Stimulated activated naive CD8-positive, alpha-beta T cell treated with anti-CD3 and anti-CD28 coated beads, Interleukin-15, amount 100 ng/mL, for 72 hours (primary cell): ENCODE measurements around the gene PDIA2.
"Not testable (repeated sequence)": the region's sequence is repeated elsewhere in the genome, so short reads cannot be mapped to it uniquely, and the experiment has no call there.

Experiments used
- ATAC-seq: fragments of 150-1000 bp; cut with Tn5 transposase; 2 replicates; pipeline ENCODE4 v1.10.0; 2021; ENCODE audit warnings: mild to moderate bottlenecking, moderate library complexity
- DNase-seq, 2 donors: peaks; one replicate each; pipeline ENCODE4 v3.0.0; 2021 to 2022
- H3K27ac Mint-ChIP-seq, 2 donors: one replicate each; pipeline ENCODE4 v1.8.0; 2022; ENCODE audit warnings: mild to moderate bottlenecking in 2 of 2, mixed read lengths in 2 of 2, moderate library complexity in 2 of 2
- H3K27me3 Mint-ChIP-seq: one replicate; pipeline ENCODE4 v1.8.0; 2022; ENCODE audit warnings: mixed read lengths
- H3K4me1 Mint-ChIP-seq: one replicate; pipeline ENCODE4 v1.8.0; 2022; ENCODE audit warnings: mild to moderate bottlenecking, mixed read lengths
- H3K4me3 Mint-ChIP-seq, 2 donors: one replicate each; pipeline ENCODE4 v1.8.0; 2022; ENCODE audit warnings: mild to moderate bottlenecking in 2 of 2, mixed read lengths in 2 of 2, moderate library complexity in 1 of 2
- H3K9me3 Mint-ChIP-seq, 2 donors: one replicate each; pipeline ENCODE4 v1.8.0; 2022; ENCODE audit warnings: mixed read lengths in 2 of 2

PDIA2 gene, protein sequence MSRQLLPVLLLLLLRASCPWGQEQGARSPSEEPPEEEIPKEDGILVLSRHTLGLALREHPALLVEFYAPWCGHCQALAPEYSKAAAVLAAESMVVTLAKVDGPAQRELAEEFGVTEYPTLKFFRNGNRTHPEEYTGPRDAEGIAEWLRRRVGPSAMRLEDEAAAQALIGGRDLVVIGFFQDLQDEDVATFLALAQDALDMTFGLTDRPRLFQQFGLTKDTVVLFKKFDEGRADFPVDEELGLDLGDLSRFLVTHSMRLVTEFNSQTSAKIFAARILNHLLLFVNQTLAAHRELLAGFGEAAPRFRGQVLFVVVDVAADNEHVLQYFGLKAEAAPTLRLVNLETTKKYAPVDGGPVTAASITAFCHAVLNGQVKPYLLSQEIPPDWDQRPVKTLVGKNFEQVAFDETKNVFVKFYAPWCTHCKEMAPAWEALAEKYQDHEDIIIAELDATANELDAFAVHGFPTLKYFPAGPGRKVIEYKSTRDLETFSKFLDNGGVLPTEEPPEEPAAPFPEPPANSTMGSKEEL

DNA sequence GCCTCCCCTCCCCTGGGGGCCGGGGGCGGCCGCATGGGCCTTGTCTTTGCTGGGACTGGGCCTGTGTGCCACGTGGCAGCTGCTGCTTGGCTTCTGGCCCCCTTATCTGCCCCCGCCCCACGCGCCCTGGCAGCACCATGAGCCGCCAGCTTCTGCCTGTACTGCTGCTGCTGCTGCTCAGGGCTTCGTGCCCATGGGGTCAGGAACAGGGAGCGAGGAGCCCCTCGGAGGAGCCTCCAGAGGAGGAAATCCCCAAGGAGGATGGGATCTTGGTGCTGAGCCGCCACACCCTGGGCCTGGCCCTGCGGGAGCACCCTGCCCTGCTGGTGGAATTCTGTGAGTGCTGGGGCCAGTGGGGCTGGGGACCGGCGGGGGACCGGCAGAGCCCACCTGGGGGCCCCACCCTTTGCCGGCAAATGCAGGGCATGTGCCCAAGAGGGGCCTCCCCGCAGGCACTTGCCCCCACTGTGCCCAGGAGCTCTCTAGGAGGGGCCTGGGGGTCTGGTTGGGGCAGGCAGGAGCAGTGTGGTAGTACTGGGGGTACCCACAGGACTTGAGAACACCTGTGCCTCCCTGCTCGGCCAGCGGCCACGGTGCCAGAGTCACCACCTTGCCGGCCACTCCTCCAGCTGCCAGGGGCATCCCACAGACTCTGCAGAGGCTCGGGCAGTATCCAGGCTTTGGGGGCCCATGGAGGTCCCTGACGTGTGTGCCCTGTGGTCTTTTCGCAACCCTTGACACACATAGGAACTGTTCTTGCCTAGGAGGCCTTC is at the start of gene PDIA2:
TSS of gene PDIA2 (plus strand) at position 132 of the 773 bp plus-strand sequence. CDS start at position 138, 6 bp downstream.
- DNase-seq (no peak), ATAC-seq (no peak)
- no peak within 1 kb of the TSS for H3K4me3 Mint-ChIP-seq
- H3K27ac Mint-ChIP-seq = no peak within 1 kb of the TSS
- H3K4me1 Mint-ChIP-seq = peaks cover 11% of the 10 kb centered on the region
- H3K27me3 Mint-ChIP-seq = peaks cover 39% of the 10 kb centered on the region
- no peaks in the 10 kb centered on the region for H3K9me3 Mint-ChIP-seq

DNA sequence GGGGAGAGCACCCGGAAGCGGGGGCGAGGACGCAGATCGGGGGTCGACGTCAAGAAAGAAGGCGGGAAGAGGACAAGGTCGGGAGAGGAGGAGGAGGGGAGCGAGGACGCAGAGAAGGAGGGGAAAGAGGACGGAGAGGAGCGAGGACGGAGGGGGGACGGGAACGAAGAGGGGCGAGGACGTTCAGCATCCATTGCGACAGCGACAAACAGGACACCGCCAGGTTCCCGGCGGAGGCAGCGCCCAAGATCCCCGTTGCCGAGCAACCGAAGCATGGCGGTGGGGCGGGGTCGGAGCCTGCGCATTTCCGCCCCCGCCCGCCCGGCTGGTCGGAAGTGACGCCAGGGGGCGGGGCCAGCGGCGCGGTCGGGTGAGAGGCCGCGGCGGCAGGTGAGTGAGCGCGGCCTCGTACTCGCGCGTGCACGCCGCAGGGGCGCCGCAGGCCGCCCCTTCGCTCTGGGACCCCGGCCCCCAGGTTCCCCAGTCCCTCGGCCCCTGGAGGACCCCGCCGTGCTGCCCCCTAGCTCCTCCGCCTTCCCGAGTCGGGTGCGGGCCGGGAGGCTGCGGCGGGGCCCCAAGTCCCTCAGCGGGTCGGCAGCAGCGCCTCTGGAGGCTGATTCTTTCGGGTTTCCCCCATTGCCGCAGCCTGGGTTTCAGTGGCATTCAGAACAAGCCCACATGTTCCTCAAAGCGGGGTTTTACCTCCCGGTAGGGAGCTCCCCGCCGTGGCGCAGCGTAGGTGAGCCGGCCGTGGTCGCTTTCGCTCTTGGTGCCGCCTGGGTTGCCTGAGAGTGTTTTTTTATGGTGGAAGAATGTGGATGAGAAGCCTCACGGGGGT is 48.3 kb upstream of the PDIA2 start, which contains the start of gene FAM234A:
TSS of gene FAM234A (plus strand) at position 354 of the 838 bp plus-strand sequence. CDS start 19,593 bp downstream, outside the sequence.
- ATAC-seq (peak; percentile 96), DNase-seq (peak; percentile 96 to 97)
- H3K9me3 Mint-ChIP-seq = no peaks in the 10 kb centered on the region
- no peaks in the 10 kb centered on the region for H3K27me3 Mint-ChIP-seq
- H3K4me1 Mint-ChIP-seq = peaks cover 37% of the 10 kb centered on the region
- H3K4me3 Mint-ChIP-seq = peak within 1 kb of the TSS; percentile 85 to 96
- peak within 1 kb of the TSS; percentile 95 to 98 for H3K27ac Mint-ChIP-seq

DNA sequence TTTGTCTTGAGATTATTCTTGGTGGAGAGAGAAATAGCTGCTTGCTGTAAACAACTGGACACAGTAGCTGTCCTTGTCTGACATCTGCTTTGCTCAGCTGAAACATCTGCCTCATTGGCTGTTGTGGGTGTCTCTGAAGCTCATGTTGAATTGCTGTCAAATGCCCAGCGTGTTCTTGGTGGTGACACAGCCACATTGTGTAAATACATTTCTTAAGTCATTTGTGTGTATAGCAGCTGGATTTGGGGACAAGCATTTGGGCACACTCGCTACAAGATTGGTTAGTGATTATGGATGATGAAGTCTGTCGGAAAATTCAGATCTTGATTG is 43.1 kb upstream of the PDIA2 start:
- H3K27ac Mint-ChIP-seq = no peak overlapping the region
- DNase-seq (no peak), ATAC-seq (no peak)
- peaks cover 52% of the 10 kb centered on the region for H3K4me1 Mint-ChIP-seq
- H3K9me3 Mint-ChIP-seq = no peaks in the 10 kb centered on the region
- no peaks in the 10 kb centered on the region for H3K27me3 Mint-ChIP-seq
- H3K4me3 Mint-ChIP-seq = no peak overlapping the region

DNA sequence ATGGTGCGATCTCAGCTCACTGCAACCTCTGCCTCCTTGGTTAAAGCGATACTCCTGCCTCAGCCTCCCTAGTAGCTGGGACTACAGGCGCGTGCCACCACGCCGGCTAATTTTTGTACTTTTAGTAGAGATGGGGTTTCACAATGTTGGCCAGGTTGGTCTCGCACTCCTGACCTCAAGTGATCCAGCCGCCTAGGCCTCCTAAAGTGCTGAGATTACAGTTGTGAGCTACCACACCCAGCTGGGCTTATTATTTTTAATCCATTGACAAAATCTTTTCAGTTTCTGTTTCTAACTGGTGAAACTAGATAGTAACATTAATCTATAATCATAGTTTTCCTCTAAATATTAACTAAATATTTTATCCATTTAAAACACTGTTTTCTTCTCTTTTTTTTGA is 42.4 kb upstream of the PDIA2 start:
- DNase-seq (no peak), ATAC-seq (no peak)
- Mint-ChIP-seq H3K27me3 (no peaks in the 10 kb centered on the region), H3K4me1 (peaks cover 45% of the 10 kb centered on the region), H3K4me3 (no peak overlapping the region), H3K9me3 (no peaks in the 10 kb centered on the region), H3K27ac (no peak overlapping the region)

DNA sequence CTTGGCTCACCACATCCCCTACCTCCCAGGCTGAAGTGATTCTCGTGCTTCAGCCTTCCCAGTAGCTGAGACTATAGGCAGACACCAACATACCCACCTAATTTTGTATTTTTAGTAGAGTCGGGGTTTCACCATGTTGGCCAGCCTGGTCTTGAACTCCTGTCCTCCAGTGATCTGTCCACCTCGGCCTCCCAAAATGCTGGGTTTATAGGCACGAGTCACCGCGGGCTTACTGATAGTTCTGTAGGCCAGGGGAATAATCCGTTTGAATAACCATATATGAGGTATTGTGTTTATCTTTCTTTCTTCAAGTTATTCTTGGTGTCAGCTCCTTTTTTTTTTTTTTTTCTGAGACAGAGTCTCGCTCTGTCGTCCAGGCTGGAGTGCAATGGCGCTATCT is 40.7 kb upstream of the PDIA2 start:
- no peaks in the 10 kb centered on the region for H3K9me3 Mint-ChIP-seq
- H3K4me1 Mint-ChIP-seq = peaks cover 39% of the 10 kb centered on the region
- ATAC-seq (no peak), DNase-seq (no peak)
- H3K27ac Mint-ChIP-seq = no peak overlapping the region
- H3K4me3 Mint-ChIP-seq = no peak overlapping the region
- no peaks in the 10 kb centered on the region for H3K27me3 Mint-ChIP-seq

DNA sequence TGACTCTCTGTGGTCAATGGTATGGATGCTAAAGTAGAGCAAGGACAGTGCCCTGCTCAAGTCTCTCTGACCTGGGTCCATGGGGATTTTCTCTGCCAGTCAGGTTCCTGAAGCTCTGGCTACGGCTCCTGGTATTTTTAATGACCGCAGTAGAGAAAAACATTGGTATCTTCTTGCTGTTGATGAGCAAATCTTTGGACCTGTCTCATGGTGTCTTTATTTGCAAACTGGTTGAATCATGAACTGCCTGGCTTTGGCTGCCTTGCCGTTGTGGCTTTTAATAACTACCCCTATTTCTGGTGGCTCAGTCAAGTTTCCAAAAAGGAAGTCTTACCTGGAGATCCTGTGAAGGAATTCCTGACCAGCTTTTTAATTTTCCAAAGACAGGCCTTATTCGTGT is 39.6 kb upstream of the PDIA2 start:
- no peaks in the 10 kb centered on the region for H3K9me3 Mint-ChIP-seq
- no peak overlapping the region for H3K4me3 Mint-ChIP-seq
- ATAC-seq = no peak
- H3K27ac Mint-ChIP-seq = no peak overlapping the region
- no peak for DNase-seq
- H3K4me1 Mint-ChIP-seq = peaks cover 35% of the 10 kb centered on the region
- H3K27me3 Mint-ChIP-seq = no peaks in the 10 kb centered on the region

DNA sequence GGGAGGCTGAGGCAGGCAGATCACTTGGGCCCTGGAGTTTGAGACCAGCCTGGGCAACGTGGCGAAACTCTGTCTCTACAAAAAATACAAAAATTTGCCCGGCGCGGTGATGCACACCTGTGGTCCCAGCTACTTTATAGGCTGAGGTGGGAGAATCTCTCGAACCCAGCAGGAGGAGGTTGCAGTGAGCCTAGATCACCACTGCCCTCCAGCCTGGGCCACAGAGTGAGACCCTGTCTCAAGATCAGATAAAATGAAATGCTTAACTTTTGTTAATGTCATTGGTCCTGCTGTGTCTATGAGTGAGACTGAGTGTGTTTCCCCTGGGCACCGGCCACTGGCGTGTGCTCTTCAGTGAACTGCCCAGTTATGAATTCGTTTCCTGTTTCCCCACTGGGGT is 37.9 kb upstream of the PDIA2 start:
- H3K4me3 Mint-ChIP-seq = no peak overlapping the region
- H3K27ac Mint-ChIP-seq = no peak overlapping the region
- H3K9me3 Mint-ChIP-seq = no peaks in the 10 kb centered on the region
- H3K27me3 Mint-ChIP-seq = no peaks in the 10 kb centered on the region
- no peak for ATAC-seq
- DNase-seq = no peak
- peaks cover 28% of the 10 kb centered on the region for H3K4me1 Mint-ChIP-seq

DNA sequence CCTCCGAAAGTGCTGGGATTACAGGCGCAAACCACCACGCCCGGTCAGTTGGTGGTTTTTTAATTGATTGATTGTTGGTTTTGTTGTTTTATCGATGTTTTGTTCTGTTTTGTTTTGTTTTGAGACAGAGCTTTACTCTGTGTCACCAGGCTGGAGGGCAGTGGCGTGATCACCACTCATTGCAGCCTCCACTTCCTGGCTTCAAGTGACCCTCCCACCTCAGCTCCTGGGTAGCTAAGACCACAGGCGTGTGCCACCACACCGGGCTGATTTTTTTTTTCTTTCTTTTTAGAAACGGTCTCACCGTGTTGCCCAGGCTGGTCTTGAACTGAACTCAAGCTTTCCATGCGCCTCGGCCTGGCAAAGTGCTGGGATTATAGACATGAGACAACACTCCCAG is 35.9 kb upstream of the PDIA2 start:
- DNase-seq (no peak), ATAC-seq (no peak)
- peaks cover 21% of the 10 kb centered on the region for H3K4me1 Mint-ChIP-seq
- H3K27me3 Mint-ChIP-seq = no peaks in the 10 kb centered on the region
- H3K9me3 Mint-ChIP-seq = no peaks in the 10 kb centered on the region
- no peak overlapping the region for H3K27ac Mint-ChIP-seq
- H3K4me3 Mint-ChIP-seq = no peak overlapping the region

DNA sequence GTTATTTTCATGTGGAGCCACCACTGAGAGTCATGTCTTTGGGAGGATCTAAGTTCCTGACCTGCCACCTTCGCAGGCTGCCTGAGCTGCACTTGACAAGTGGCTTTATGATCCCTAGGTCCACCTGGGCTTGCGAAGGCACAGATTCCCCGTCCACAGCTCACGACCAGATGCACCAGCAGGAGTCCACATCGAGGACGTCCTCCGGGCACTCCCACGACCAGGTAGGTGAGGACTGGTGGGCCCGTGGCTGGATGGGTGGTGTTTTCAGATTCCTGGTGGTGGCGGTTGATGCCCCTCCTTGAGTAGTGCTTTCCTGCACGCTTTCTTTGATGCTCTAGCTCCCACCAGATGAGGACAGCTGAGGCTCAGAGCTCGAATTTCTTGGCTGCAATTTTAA is 33.5 kb upstream of the PDIA2 start:
- Mint-ChIP-seq H3K4me1 (peaks cover 33% of the 10 kb centered on the region), H3K27me3 (no peaks in the 10 kb centered on the region), H3K27ac (no peak overlapping the region), H3K4me3 (no peak overlapping the region), H3K9me3 (no peaks in the 10 kb centered on the region)
- ATAC-seq = no peak
- DNase-seq = no peak

DNA sequence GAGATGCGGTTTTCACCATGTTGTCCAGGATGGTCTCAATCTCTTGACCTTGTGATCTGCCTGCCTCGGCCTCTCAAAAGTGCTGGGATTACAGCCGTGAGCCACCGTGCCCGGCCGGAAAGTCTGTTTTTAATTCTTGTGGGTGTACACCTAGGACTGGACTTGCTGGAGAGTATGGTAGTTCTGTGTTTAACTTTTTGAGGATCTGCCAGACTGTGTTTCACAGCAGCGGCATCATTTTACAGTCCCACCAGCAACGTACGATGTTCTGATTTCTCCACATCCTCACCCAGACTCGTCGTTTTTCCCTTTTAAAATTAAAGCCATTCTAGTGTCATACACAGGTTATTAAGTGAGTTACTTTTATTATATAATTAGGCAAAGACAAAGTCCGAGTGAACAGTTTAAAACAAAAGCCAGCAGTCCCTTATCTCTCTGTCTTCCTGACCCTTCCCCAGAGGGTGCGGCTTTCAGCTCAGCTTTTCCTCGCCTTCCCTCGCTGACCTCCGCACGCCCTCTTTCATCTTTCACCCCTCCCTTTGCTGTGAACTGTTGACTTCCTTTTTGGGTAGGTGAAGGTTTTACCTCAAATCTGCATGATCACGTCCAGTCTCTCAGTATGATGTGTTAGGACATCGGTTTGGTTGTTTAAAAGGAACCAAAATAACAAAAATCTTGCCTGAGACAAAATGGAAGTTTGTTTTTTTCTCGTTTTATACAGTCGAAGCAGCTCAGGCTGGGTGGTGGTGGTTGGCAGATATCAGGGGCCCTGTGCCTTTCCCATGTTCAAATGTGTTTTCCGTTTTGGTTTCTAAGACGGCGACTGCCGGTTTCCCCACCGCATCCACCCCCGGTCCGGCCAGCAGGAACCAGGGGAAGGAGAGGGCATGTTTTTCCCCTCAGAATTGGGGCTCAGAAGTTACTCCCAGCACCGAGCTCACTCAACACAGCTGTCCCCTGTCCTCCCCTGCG is 30.3 kb upstream of the PDIA2 start:
- Mint-ChIP-seq H3K4me3 (peak overlapping the region; percentile 79 to 84), H3K4me1 (peaks cover 40% of the 10 kb centered on the region), H3K27ac (peak overlapping the region; percentile 59 to 68), H3K27me3 (no peaks in the 10 kb centered on the region), H3K9me3 (no peaks in the 10 kb centered on the region)
- DNase-seq = peak; percentile 22 to 54
- ATAC-seq = peak; percentile 92

DNA sequence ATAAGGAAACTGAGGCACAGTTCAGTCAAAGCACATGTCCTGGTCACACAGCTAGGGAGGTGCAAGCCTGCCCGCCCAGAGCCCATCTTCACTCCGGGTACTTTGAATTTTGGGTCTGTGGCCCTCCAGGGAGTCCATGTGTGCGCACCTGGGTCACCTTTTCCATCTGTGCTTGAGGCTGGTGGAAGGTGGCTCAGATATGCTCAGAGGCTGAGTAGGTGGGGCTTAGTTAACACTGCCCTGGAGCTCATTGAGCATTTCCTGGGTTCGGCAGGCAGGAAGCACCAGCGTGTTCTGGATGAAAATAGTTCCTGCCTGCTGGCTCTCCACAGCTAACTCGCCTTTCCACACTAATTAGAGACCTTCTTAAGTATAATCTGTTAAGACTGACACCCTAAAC is 29.1 kb upstream of the PDIA2 start:
- H3K27me3 Mint-ChIP-seq = no peaks in the 10 kb centered on the region
- ATAC-seq (no peak), DNase-seq (no peak)
- no peaks in the 10 kb centered on the region for H3K9me3 Mint-ChIP-seq
- H3K4me1 Mint-ChIP-seq = peaks cover 40% of the 10 kb centered on the region
- H3K4me3 Mint-ChIP-seq = peak overlapping the region; percentile 42 to 63
- no peak overlapping the region for H3K27ac Mint-ChIP-seq

DNA sequence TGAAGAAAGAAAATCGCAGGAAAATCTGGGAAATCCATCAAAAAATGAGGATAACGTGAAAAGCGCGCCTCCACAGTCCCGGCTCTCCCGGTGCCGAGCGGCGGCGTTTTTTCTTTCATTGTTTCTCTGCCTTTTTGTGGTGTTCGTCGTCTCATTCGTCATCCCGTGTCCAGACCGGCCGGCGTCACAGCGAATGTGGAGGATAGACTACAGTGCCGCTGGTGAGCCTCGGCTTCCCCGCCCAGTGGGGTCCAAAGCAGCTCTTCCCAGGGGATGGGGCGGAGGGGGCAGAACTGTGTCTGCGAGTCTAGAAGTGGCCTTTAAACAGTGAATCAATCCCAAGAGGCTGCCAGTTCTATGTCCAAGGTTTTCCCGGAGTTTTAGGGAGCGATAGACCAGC is 28.5 kb upstream of the PDIA2 start:
- Mint-ChIP-seq H3K27ac (no peak overlapping the region), H3K4me1 (peaks cover 40% of the 10 kb centered on the region), H3K9me3 (no peaks in the 10 kb centered on the region), H3K27me3 (no peaks in the 10 kb centered on the region), H3K4me3 (no peak overlapping the region)
- DNase-seq = no peak
- no peak for ATAC-seq

DNA sequence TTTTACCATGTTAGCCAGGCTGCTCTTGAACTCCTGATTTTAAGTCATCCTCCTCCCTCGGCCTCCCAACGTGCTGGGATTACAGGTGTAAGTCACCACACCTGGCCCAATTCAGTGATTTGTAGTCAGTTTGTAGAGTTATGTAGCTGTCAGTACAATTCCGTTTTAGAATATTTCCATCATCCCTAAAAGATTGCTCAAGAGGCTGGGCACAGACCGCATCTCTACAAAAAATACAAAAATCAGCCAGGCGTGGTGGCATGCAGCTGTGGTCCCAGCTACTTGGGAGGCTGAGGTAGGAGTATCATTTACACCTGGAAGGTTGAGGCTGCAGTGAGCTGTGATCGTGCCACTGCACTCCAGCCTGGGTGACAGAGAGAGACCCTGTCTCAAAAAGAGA is 27.8 kb upstream of the PDIA2 start:
- Mint-ChIP-seq H3K4me3 (no peak overlapping the region), H3K27ac (no peak overlapping the region), H3K9me3 (no peaks in the 10 kb centered on the region), H3K4me1 (peaks cover 40% of the 10 kb centered on the region), H3K27me3 (no peaks in the 10 kb centered on the region)
- DNase-seq (no peak), ATAC-seq (no peak)

DNA sequence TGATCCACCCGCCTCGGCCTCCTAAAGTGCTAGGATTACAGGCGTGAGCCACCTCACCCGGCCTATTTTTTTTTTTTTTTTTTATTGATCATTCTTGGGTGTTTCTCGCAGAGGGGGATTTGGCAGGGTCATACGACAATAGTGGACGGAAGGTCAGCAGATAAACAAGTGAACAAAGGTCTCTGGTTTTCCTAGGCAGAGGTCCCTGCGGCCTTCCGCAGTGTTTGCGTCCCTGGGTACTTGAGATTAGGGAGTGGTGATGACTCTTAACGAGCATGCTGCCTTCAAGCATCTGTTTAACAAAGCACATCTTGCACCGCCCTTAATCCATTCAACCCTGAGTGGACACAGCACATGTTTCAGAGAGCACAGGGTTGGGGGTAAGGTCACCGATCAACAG is 24.9 kb upstream of the PDIA2 start:
- H3K27me3 Mint-ChIP-seq, H3K27ac Mint-ChIP-seq: not testable (repeated sequence)
- peaks cover 21% of the 10 kb centered on the region for H3K4me1 Mint-ChIP-seq

More for the DNA sequence above, 24.9 kb upstream of the PDIA2 start:
- not testable (repeated sequence) for DNase-seq, H3K4me3 Mint-ChIP-seq, H3K9me3 Mint-ChIP-seq, ATAC-seq
